GM04504 (cell line): Measurements from ENCODE around the gene KCNK10.

ENCODE experiments used
- DNase-seq: peaks from one replicate; pipeline ENCODE4 v3.0.0-alpha.2; 2012; ENCODE audit warnings: low read depth

Gene KCNK10

GRCh38 chr14:88218119-88218915 lies 104.8 kb downstream of the KCNK10 start:
- DNase-seq = no peak

- DNase-seq = no peak
Observed at GRCh38 chr14:88212691-88213090, 110.4 kb downstream of the KCNK10 start.

- no peak for DNase-seq
Observed at GRCh38 chr14:88210426-88210825, 112.6 kb downstream of the KCNK10 start.

GRCh38 chr14:88209273-88209672 lies 113.8 kb downstream of the KCNK10 start:
- no peak for DNase-seq

- DNase-seq = no peak
Observed at GRCh38 chr14:88208858-88209257, 114.2 kb downstream of the KCNK10 start.

GRCh38 chr14:88204221-88204620 lies 118.8 kb downstream of the KCNK10 start:
- no peak for DNase-seq

GRCh38 chr14:88203291-88203690 lies 119.8 kb downstream of the KCNK10 start:
- no peak for DNase-seq

GRCh38 chr14:88202286-88202685 lies 120.8 kb downstream of the KCNK10 start:
- no peak for DNase-seq

GRCh38 chr14:88201851-88202250 lies 121.2 kb downstream of the KCNK10 start:
- DNase-seq = no peak

GRCh38 chr14:88199882-88200281 lies 123.2 kb downstream of the KCNK10 start:
- DNase-seq = no peak

- DNase-seq = no peak
Observed at GRCh38 chr14:88198446-88198845, 124.6 kb downstream of the KCNK10 start.

- DNase-seq = no peak
Observed at GRCh38 chr14:88196925-88197324, 126.1 kb downstream of the KCNK10 start.

- no peak for DNase-seq
Observed at GRCh38 chr14:88196116-88196890, 126.8 kb downstream of the KCNK10 start.

GRCh38 chr14:88195676-88196075 lies 127.4 kb downstream of the KCNK10 start:
- DNase-seq = no peak

- DNase-seq = no peak
Observed at GRCh38 chr14:88194531-88194930, 128.5 kb downstream of the KCNK10 start.

GRCh38 chr14:88191605-88192004 lies 131.5 kb downstream of the KCNK10 start:
- DNase-seq = no peak

GRCh38 chr14:88189417-88190191 lies 133.5 kb downstream of the KCNK10 start:
- peak; percentile 71 for DNase-seq

GRCh38 chr14:88188745-88189416 lies 134.2 kb downstream of the KCNK10 start:
- DNase-seq = no peak

- no peak for DNase-seq
Observed at GRCh38 chr14:88185843-88186242, 137.2 kb downstream of the KCNK10 start.

GRCh38 chr14:88184956-88185355 lies 138.1 kb downstream of the KCNK10 start:
- no peak for DNase-seq

GRCh38 chr14:88181072-88181471 lies 142.0 kb downstream of the KCNK10 start:
- no peak for DNase-seq

- no peak for DNase-seq
Observed at GRCh38 chr14:88179716-88180115, 143.4 kb downstream of the KCNK10 start.
